H9 (cell line): ENCODE data around the gene SYDE1. TPM values are rescaled to one million over a fixed set of nuclear protein-coding genes. Genes with fewer than 3 reads are reported as not detected.

Experiments used
- DNase-seq: peaks from one replicate; pipeline ENCODE4 v3.0.0-alpha.2; 2017
- H2AFZ ChIP-seq: one replicate; pipeline ENCODE4 v1.6.1; 2013; ENCODE audit warnings: mild to moderate bottlenecking, low read length, control low read depth, moderate library complexity
- H2AK5ac ChIP-seq: 2 replicates; pipeline ENCODE4 v1.6.1; 2013; ENCODE audit warnings: low read length, control low read depth, mixed read lengths; ENCODE audit not compliant: insufficient read length
- H2BK120ac ChIP-seq: one replicate; pipeline ENCODE4 v1.6.1; 2013; ENCODE audit warnings: low read depth, mild to moderate bottlenecking, low read length, control low read depth, inconsistent platforms; ENCODE audit not compliant: poor library complexity, severe bottlenecking
- H2BK12ac ChIP-seq: 2 replicates; pipeline ENCODE4 v1.6.1; 2013; ENCODE audit warnings: low read length, control low read depth, mixed read lengths, low read depth; ENCODE audit not compliant: insufficient read length
- H2BK15ac ChIP-seq: 2 replicates; pipeline ENCODE4 v1.6.1; 2013; ENCODE audit warnings: low read depth, low read length, control low read depth
- H2BK20ac ChIP-seq: one replicate; pipeline ENCODE4 v1.6.1; 2013; ENCODE audit warnings: low read depth, mild to moderate bottlenecking, low read length, control low read depth, inconsistent platforms; ENCODE audit not compliant: poor library complexity, severe bottlenecking
- H2BK5ac ChIP-seq: 2 replicates; pipeline ENCODE4 v1.6.1; 2013; ENCODE audit warnings: low read length, control low read depth, mixed read lengths; ENCODE audit not compliant: insufficient read length
- H3K14ac ChIP-seq: 2 replicates; pipeline ENCODE4 v1.6.1; 2013; ENCODE audit warnings: low read length, control low read depth; ENCODE audit not compliant: insufficient read depth
- H3K18ac ChIP-seq: 2 replicates; pipeline ENCODE4 v1.6.1; 2013; ENCODE audit warnings: low read depth, mild to moderate bottlenecking, mixed read lengths, low read length, control low read depth; ENCODE audit not compliant: insufficient read length
- H3K23ac ChIP-seq: 2 replicates; pipeline ENCODE4 v1.6.1; 2013; ENCODE audit warnings: low read length, control low read depth, mixed read lengths, low read depth; ENCODE audit not compliant: insufficient read length
- H3K23me2 ChIP-seq: 2 replicates; pipeline ENCODE4 v1.6.1; 2013; ENCODE audit warnings: low read depth, mild to moderate bottlenecking, mixed read lengths, low read length, control low read depth; ENCODE audit not compliant: insufficient read length, poor library complexity, severe bottlenecking
- H3K27ac ChIP-seq: 2 replicates; pipeline ENCODE4 v1.5.1; 2013; ENCODE audit warnings: low read length, control low read depth, mixed read lengths, low read depth; ENCODE audit not compliant: insufficient read length
- H3K27me3 ChIP-seq: 2 replicates; pipeline ENCODE4 v1.6.1; 2013; ENCODE audit warnings: low read length, control low read depth, inconsistent platforms; ENCODE audit not compliant: insufficient read depth
- H3K4ac ChIP-seq: 2 replicates; pipeline ENCODE4 v1.6.1; 2013; ENCODE audit warnings: low read depth, mild to moderate bottlenecking, control low read depth, inconsistent platforms, low read length, moderate library complexity
- H3K4me1 ChIP-seq: 2 replicates; pipeline ENCODE4 v1.6.1; 2013; ENCODE audit warnings: low read length, control low read depth, inconsistent platforms; ENCODE audit not compliant: insufficient read depth
- H3K4me2 ChIP-seq: 2 replicates; pipeline ENCODE4 v1.6.1; 2013; ENCODE audit warnings: low read length, control low read depth, mixed read lengths; ENCODE audit not compliant: insufficient read length, insufficient read depth
- H3K56ac ChIP-seq: 2 replicates; pipeline ENCODE4 v1.6.1; 2013; ENCODE audit warnings: low read depth, mild to moderate bottlenecking, mixed read lengths, low read length, control low read depth; ENCODE audit not compliant: insufficient read length
- H3K79me1 ChIP-seq: 2 replicates; pipeline ENCODE4 v1.6.1; 2013; ENCODE audit warnings: low read depth, mild to moderate bottlenecking, moderate library complexity, low read length, control low read depth, inconsistent platforms; ENCODE audit not compliant: insufficient read depth, poor library complexity, severe bottlenecking
- H3K79me2 ChIP-seq: 2 replicates; pipeline ENCODE4 v1.6.1; 2013; ENCODE audit warnings: low read length, control low read depth, inconsistent platforms; ENCODE audit not compliant: insufficient read depth
- H3K9ac ChIP-seq: 2 replicates; pipeline ENCODE4 v1.6.1; 2013; ENCODE audit warnings: low read length, control low read depth, mixed read lengths; ENCODE audit not compliant: insufficient read length; ENCODE audit errors: extremely low read depth
- H3K9me3 ChIP-seq: one replicate; pipeline ENCODE4 v1.6.1; 2013; ENCODE audit warnings: low read depth, low read length, inconsistent platforms; ENCODE audit not compliant: control insufficient read depth
- H3T11ph ChIP-seq: one replicate; pipeline ENCODE4 v1.6.1; 2013; ENCODE audit warnings: mild to moderate bottlenecking, low read length, control low read depth, inconsistent platforms
- H4K20me1 ChIP-seq: one replicate; pipeline ENCODE4 v1.6.1; 2013; ENCODE audit not compliant: control insufficient read depth, insufficient read length, insufficient read depth
- H4K5ac ChIP-seq: 2 replicates; pipeline ENCODE4 v1.6.1; 2013; ENCODE audit warnings: low read depth, mild to moderate bottlenecking, mixed read lengths, low read length, control low read depth; ENCODE audit not compliant: insufficient read length
- H4K8ac ChIP-seq: replicated peaks from 2 replicates; pipeline ENCODE4 v1.6.1; 2013; ENCODE audit warnings: low read length, control low read depth, mixed read lengths, low read depth; ENCODE audit not compliant: insufficient read length
- H4K91ac ChIP-seq: 2 replicates; pipeline ENCODE4 v1.6.1; 2013; ENCODE audit warnings: low read depth, mild to moderate bottlenecking, moderate library complexity, mixed read lengths, low read length, control low read depth; ENCODE audit not compliant: insufficient read length
- H3K27ac Mint-ChIP-seq, 3 experiments: 2 replicates in 2 of 3; 3 replicates in 1 of 3; pipeline ENCODE4 v1.8.0; 2020 to 2021; ENCODE audit warnings: mixed read lengths in 3 of 3, mild to moderate bottlenecking in 1 of 3, moderate library complexity in 1 of 3
- H3K27me3 Mint-ChIP-seq: 2 replicates; pipeline ENCODE4 v1.8.0; 2021; ENCODE audit warnings: low read depth, mild to moderate bottlenecking, moderate library complexity, mixed read lengths
- H3K36me3 Mint-ChIP-seq, 3 experiments: 2 replicates in 2 of 3; 3 replicates in 1 of 3; pipeline ENCODE4 v1.8.0; 2020 to 2021; ENCODE audit warnings: low read depth in 3 of 3, mixed read lengths in 3 of 3; ENCODE audit not compliant: insufficient read depth in 1 of 3
- H3K4me1 Mint-ChIP-seq, 2 experiments: 2 replicates each; pipeline ENCODE4 v1.8.0; 2020; ENCODE audit warnings: mixed read lengths in 2 of 2
- H3K4me3 Mint-ChIP-seq, 2 experiments: 2 replicates in 1 of 2; 3 replicates in 1 of 2; pipeline ENCODE4 v1.8.0; 2020 to 2021; ENCODE audit warnings: mild to moderate bottlenecking in 2 of 2, mixed read lengths in 2 of 2, moderate library complexity in 1 of 2
- H3K9me3 Mint-ChIP-seq, 2 experiments: 2 replicates in 1 of 2; 3 replicates in 1 of 2; pipeline ENCODE4 v1.8.0; 2020; ENCODE audit warnings: mild to moderate bottlenecking in 2 of 2, mixed read lengths in 2 of 2, moderate library complexity in 1 of 2
- WGBS: extraction: QIAGEN DNeasy Blood & Tissue Kit; methylation state at CpG from one replicate; pipeline ENCODE4 v1.1.7; 2013; ENCODE audit warnings: missing lambda C conversion rate, low lambda C conversion rate, mixed read lengths; ENCODE audit not compliant: insufficient read length; ENCODE audit errors: extremely low coverage; 5-methylcytosine and 5-hydroxymethylcytosine counted together
- total RNA-seq: library from RNA; stranded (reverse); gene quantifications from 2 replicates; pipeline ENCODE4 v1.2.1, GENCODE V29; 2021
- TF ChIP-seq, protein P1 (sequence below): fragments of 200-600 bp; sonication (generic); conservative IDR thresholded peaks from 3 replicates; pipeline ENCODE4 v1.8.0; 2021; ENCODE audit warnings: antibody characterized with exemption, mild to moderate bottlenecking

The SYDE1 gene
- total RNA-seq, 1 experiment from 2014 or later, result 21.4 TPM

DNA sequence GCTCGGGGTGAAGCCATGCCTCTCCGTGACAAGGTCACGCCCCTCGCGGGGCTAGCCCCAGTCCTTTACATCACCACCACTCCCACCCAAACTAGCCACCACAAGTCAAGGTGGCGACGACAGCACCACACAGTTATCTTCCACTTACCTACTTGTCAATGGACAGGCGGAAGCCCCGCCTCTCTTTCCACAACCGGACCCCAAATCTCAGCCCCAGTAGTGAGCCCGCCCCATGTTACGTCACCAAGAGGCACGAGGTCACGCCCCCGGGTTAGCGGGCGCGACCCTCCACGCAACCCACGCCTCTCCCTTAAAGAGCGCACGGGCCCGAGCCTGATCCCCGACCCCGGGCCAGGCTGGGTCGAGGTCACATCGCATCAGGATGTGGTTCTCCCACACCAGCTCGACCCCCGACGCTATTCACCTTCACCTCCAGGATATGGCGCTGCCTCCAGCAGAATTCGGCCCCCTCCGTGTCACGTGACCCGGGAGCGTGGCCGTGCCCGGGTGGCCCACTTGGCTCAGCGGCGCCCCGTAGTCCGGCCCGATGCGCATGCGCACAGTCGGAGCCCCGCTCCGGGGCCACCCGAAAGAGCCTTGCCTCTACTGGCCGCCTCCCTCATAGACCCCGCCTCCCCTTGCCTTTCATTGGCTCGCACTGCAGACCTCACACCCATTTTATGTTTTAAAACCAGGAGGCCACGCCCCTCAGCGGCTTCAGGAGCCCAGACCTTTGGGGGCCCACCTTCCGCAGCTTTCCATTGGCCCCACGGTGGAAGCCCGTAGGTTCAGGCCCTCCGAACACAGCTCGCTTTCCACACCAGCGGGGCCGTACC, 18.2 kb downstream of the SYDE1 start:
- Mint-ChIP-seq H3K27ac (peak overlapping the region; percentile 95 to 99 (median 98)), H3K27me3 (peaks cover 3% of the 10 kb centered on the region), H3K36me3 (peaks cover 18 to 31% (median 25%) of the 10 kb centered on the region in 3 experiments; a peak in 6 of 7 replicates), H3K9me3 (no peaks in the 10 kb centered on the region; a peak in 2 of 5 replicates), H3K4me3 (peak overlapping the region; percentile 95 to 96), H3K4me1 (peaks cover 11 to 13% of the 10 kb centered on the region in 2 experiments)
- TF ChIP-seq, protein P1, sequence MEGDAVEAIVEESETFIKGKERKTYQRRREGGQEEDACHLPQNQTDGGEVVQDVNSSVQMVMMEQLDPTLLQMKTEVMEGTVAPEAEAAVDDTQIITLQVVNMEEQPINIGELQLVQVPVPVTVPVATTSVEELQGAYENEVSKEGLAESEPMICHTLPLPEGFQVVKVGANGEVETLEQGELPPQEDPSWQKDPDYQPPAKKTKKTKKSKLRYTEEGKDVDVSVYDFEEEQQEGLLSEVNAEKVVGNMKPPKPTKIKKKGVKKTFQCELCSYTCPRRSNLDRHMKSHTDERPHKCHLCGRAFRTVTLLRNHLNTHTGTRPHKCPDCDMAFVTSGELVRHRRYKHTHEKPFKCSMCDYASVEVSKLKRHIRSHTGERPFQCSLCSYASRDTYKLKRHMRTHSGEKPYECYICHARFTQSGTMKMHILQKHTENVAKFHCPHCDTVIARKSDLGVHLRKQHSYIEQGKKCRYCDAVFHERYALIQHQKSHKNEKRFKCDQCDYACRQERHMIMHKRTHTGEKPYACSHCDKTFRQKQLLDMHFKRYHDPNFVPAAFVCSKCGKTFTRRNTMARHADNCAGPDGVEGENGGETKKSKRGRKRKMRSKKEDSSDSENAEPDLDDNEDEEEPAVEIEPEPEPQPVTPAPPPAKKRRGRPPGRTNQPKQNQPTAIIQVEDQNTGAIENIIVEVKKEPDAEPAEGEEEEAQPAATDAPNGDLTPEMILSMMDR, result no peak; the same call in 2 of the 3 replicates
- H3T11ph ChIP-seq, result no peak overlapping the region
- peaks cover 7% of the 10 kb centered on the region for H3K23me2 ChIP-seq
- no peak overlapping the region for H2BK120ac ChIP-seq
- H2BK12ac ChIP-seq, result no peak overlapping the region
- no peak overlapping the region for H3K4ac ChIP-seq
- no peak overlapping the region for H2AFZ ChIP-seq
- no peaks in the 10 kb centered on the region for H3K9me3 ChIP-seq
- H3K4me2 ChIP-seq, result peak overlapping the region; percentile 37
- peak; percentile 99 for DNase-seq
- H2BK5ac ChIP-seq, result no peak overlapping the region
- no peak overlapping the region for H4K5ac ChIP-seq
- no peaks in the 10 kb centered on the region for H3K27me3 ChIP-seq
- no peak overlapping the region for H3K27ac ChIP-seq
- H3K18ac ChIP-seq, result peak overlapping the region; percentile 96
- H3K56ac ChIP-seq, result no peak overlapping the region
- H4K91ac ChIP-seq, result no peak overlapping the region
- H3K4me1 ChIP-seq, result no peaks in the 10 kb centered on the region
- H3K23ac ChIP-seq, result no peak overlapping the region
- peaks cover 3% of the 10 kb centered on the region for H3K79me1 ChIP-seq
- no peak overlapping the region for H2AK5ac ChIP-seq
- H2BK20ac ChIP-seq, result no peak overlapping the region
- no peaks in the 10 kb centered on the region; the same call in 1 of the 2 replicates for H3K79me2 ChIP-seq
- H2BK15ac ChIP-seq, result no peak overlapping the region
- H3K9ac ChIP-seq, result peak overlapping the region; percentile 57
- H4K8ac ChIP-seq, result no peak overlapping the region
- H3K14ac ChIP-seq, result peak overlapping the region; percentile 93; the same call in 1 of the 2 replicates
- no CpG with 5 or more reads among the region's 61 CpGs for WGBS
- H4K20me1 ChIP-seq, result no peaks in the 10 kb centered on the region
